Uterus (tissue), 2 donors: ENCODE results near the gene POLR1C.

Source experiments
- POLR2A ChIP-seq, 2 donors: fragments of 450-650 bp; IDR thresholded peaks; one replicate each; pipeline ENCODE4 v1.6.1; 2016; ENCODE audit warnings: antibody characterized with exemption in 2 of 2, mild to moderate bottlenecking in 1 of 2, moderate library complexity in 1 of 2
- TF ChIP-seq, protein P1 (sequence below), 4 experiments: fragments of 200-600 bp in 2 of 4; fragments of 450-650 bp in 2 of 4; sonication (generic) in 2 of 4; IDR thresholded peaks; one replicate each; pipeline ENCODE4 v1.5.1; 2016 to 2019; ENCODE audit warnings: antibody characterized with exemption in 4 of 4, mild to moderate bottlenecking in 2 of 4, moderate library complexity in 1 of 4

DNA sequence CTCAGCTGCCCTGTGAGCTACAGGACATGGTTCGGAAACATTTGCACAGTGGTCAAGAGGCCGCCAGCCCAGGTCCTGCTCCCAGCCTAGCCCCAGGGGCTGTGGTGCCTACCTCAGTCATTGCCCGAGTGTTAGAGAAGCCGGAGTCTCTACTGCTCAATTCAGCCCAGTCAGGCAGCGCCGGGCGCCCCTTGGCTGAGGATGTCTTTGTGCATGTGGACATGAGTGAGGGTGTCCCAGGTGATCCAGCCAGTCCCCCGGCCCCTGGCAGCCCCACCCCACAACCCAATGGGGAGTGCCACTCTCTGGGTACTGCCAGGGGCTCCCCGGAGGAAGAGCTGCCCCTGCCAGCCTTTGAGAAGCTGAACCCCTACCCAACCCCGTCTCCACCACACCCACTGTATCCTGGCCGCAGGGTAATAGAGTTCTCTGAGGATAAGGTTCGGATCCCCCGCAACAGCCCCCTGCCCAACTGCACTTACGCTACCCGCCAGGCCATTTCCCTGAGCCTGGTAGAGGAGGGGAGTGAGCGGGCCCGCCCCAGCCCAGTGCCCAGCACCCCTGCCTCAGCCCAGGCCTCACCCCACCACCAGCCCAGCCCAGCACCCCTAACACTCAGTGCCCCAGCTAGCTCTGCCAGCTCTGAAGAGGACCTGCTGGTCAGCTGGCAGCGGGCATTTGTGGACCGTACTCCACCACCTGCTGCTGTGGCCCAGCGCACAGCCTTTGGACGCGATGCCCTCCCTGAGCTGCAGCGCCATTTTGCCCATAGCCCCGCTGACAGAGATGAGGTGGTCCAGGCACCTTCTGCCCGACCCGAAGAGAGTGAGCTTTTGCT, 11.9 kb upstream of the POLR1C start:
- no peak for TF ChIP-seq POLR2A (IDR thresholded peaks at IDR 0.05)
- TF ChIP-seq, protein P1, sequence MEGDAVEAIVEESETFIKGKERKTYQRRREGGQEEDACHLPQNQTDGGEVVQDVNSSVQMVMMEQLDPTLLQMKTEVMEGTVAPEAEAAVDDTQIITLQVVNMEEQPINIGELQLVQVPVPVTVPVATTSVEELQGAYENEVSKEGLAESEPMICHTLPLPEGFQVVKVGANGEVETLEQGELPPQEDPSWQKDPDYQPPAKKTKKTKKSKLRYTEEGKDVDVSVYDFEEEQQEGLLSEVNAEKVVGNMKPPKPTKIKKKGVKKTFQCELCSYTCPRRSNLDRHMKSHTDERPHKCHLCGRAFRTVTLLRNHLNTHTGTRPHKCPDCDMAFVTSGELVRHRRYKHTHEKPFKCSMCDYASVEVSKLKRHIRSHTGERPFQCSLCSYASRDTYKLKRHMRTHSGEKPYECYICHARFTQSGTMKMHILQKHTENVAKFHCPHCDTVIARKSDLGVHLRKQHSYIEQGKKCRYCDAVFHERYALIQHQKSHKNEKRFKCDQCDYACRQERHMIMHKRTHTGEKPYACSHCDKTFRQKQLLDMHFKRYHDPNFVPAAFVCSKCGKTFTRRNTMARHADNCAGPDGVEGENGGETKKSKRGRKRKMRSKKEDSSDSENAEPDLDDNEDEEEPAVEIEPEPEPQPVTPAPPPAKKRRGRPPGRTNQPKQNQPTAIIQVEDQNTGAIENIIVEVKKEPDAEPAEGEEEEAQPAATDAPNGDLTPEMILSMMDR (IDR thresholded peaks at IDR 0.05) = no peak
